AG04449 (cell line): ENCODE results near the gene ATXN1.

Experiments
- CTCF ChIA-PET: fragments of 350-600 bp; formaldehyde crosslinking; extraction: SDS; loops from one replicate; lab custom pipeline; 2021; ENCODE audit warnings: antibody characterized with exemption; lab: Yijun Ruan, JAX
- POLR2A ChIA-PET: fragments of 400-600, 350-600 bp; formaldehyde crosslinking; extraction: SDS; loops from one replicate; lab custom pipeline; 2020; ENCODE audit warnings: antibody characterized with exemption, inconsistent platforms; lab: Yijun Ruan, JAX
- DNase-seq: peaks from one replicate; pipeline ENCODE4 v3.0.0-alpha.2; 2010; ENCODE audit warnings: low read depth, low spot score
- H3K4me3 ChIP-seq: 2 replicates; pipeline ENCODE4 v1.5.1; 2011; ENCODE audit warnings: low read depth, mild to moderate bottlenecking, control low read depth, low read length
- TF ChIP-seq, protein P1 (sequence below): IDR thresholded peaks from one replicate; pipeline ENCODE4 v1.5.1; 2011; ENCODE audit warnings: mild to moderate bottlenecking, moderate library complexity, low read length, control low read depth, inconsistent platforms; ENCODE audit not compliant: insufficient read depth; ENCODE audit errors: missing control alignments

ATXN1 gene

DNA sequence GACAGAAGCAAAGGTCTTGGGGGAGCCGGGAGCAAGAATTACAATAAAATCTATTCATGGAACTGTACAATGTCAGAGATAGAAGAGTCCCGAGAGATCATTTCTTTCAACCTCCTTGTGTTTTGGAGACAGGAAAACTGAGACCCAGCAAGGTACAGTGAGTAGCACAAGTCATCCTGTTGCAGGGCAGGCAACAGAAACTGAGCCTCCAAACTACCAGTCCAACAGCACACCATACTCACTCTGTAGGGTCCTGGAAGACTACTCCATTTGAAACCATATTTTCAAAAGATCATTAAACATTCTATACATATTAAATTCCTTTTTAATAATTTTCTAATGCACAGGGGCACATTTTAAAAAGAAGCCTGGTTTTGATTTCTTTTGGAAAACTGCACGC lies 14.4 kb downstream of the ATXN1 start:
- TF ChIP-seq, protein P1, sequence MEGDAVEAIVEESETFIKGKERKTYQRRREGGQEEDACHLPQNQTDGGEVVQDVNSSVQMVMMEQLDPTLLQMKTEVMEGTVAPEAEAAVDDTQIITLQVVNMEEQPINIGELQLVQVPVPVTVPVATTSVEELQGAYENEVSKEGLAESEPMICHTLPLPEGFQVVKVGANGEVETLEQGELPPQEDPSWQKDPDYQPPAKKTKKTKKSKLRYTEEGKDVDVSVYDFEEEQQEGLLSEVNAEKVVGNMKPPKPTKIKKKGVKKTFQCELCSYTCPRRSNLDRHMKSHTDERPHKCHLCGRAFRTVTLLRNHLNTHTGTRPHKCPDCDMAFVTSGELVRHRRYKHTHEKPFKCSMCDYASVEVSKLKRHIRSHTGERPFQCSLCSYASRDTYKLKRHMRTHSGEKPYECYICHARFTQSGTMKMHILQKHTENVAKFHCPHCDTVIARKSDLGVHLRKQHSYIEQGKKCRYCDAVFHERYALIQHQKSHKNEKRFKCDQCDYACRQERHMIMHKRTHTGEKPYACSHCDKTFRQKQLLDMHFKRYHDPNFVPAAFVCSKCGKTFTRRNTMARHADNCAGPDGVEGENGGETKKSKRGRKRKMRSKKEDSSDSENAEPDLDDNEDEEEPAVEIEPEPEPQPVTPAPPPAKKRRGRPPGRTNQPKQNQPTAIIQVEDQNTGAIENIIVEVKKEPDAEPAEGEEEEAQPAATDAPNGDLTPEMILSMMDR: no peak
- CTCF ChIA-PET: interaction anchor here (0.7 to 5.0 kb wide), 7 partner anchors 11 to 460 kb away, joined by 3 to 35 read pairs (median 4); partner anchors contain the start of gene ATXN1
- no peak overlapping the region for H3K4me3 ChIP-seq
- POLR2A ChIA-PET: interaction anchor here (1.0 kb wide), 1 partner anchor 23 kb away, joined by 3 read pairs; no protein-coding TSS in a partner anchor
- DNase-seq: no peak

DNA sequence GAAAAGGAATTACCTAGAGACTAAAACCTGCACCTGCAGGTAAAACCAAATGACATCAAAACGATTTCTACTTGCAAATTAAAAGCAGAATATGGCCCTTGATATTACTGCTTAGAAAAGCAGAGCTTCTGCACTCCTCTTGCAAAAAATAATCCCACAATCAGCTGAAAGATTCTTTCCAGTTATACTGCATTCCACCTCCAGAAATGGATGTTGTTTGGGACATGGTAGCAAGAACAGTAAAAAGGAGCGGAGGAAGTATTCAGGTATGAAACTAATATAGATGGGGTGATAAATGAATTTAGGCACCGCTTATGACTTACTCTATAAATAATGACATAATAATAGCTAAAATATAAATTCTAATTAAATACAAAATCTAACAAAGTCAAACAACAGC lies 14.9 kb downstream of the ATXN1 start:
- TF ChIP-seq, protein P1: no peak
- no peak overlapping the region for H3K4me3 ChIP-seq
- ChIA-PET CTCF (interaction anchor here (1.2 to 5.0 kb wide), 3 partner anchors 12 to 339 kb away, joined by 5 to 35 read pairs (median 13); partner anchors contain the start of gene ATXN1), POLR2A (no interaction called here)
- no peak for DNase-seq

DNA sequence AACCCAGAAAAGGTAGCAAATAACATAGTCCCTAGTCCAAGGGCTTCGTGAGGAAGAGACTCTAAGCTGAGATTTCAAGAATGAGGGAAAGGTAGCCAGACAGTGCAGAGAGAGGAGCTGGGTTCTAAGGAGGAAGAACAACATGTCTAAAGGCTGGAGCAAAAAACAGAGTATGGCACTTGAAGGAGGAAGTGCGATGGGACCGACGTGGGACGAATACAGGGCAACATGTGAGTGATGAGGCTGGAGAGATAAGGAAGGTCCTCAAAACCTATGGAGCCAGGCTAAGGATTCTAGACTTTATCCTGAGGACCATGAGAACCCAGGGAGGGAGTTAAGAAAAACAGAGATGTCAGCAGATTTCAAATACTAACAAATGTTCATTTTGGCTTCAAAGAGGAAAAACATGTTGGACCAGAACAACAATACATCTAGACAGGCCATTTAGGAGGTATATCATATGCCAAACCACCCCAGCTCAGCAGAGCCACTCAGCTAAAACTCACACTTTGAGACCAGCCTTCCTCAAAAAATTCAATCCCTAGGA lies 17.5 kb downstream of the ATXN1 start:
- POLR2A ChIA-PET: no interaction called here
- CTCF ChIA-PET: interaction anchor here (0.8 to 2.2 kb wide), 2 partner anchors 20 to 233 kb away, joined by 4 to 7 read pairs; no protein-coding TSS in a partner anchor
- DNase-seq: no peak
- no peak overlapping the region for H3K4me3 ChIP-seq
- TF ChIP-seq, protein P1: no peak

DNA sequence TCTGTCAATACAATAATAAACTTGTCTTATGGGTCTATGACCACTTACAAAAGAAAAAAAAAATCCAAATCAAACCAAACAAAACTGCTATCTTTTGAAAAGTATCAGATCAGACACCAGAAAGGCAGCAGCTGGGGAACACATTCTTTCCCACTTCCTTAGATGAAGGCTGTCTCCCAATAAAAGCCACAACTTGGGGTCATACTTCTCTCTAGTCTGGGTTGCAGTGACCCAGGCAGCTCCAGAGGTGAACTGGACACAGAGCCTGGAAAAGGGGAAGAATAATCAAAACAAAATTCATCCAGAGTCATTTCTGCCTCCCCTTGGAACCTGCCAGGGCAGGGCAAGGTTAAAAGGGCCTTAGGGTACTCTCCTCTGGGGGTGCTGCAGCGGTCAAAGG lies 19.1 kb downstream of the ATXN1 start:
- TF ChIP-seq, protein P1: no peak
- no peak overlapping the region for H3K4me3 ChIP-seq
- CTCF ChIA-PET: interaction anchor here (1.2 to 2.5 kb wide), 2 partner anchors 11 to 17 kb away, joined by 3 to 6 read pairs; no protein-coding TSS in a partner anchor
- POLR2A ChIA-PET: interaction anchor here (1.9 to 4.5 kb wide), 2 partner anchors 16 to 20 kb away, joined by 6 to 21 read pairs; partner anchors contain the start of gene ATXN1
- no peak for DNase-seq

DNA sequence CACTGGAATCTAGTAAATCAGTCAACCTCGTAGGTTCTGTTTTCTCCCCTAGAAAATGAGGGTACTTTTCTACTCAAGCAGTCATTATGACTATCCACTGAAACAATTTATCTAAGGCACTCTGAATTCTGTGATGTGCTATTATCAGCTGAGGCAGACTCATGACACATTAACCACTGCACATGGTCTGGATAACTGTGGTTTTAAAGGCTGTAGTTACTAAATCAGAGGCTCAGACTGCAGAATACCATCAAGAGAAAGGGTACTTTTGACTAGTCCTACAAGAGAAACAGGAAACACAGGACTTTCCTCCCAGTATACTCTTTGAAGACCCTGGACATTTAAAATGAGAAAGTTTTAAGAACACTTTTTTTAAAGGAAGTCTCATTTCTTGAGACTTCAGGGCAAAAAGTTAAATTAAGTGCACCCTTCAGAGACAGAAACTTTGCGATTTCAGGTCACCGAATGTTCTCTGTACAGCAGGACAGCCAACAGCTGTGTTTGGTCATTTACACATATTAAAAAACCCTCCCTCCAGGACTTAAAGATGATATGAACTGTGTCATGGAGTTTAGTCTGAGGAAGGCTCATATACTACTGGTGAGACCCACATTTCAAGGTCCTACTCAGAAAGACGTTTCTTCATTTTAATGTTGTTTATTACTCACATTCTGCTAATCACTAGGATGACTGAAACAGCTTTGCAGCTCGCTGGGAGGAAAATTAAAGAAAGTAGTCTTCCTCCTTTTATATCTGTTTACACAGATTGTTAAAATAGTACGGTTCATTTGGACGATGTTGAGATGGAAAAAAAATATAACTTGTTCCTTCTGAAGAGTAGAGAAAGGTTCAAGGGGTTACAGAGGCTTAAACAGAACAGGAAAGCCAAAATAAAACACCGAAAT lies 19.9 kb downstream of the ATXN1 start:
- no peak overlapping the region; the same call in 1 of the 2 replicates for H3K4me3 ChIP-seq
- ChIA-PET POLR2A (interaction anchor here (0.6 to 4.5 kb wide), 4 partner anchors 10 to 21 kb away, joined by 6 to 21 read pairs (median 10); partner anchors contain the start of gene ATXN1), CTCF (interaction anchor here (1.2 to 5.3 kb wide), 4 partner anchors 10 to 23 kb away, joined by 3 to 25 read pairs (median 5); no protein-coding TSS in a partner anchor)
- peak; percentile 93 for DNase-seq
- TF ChIP-seq, protein P1: no peak

DNA sequence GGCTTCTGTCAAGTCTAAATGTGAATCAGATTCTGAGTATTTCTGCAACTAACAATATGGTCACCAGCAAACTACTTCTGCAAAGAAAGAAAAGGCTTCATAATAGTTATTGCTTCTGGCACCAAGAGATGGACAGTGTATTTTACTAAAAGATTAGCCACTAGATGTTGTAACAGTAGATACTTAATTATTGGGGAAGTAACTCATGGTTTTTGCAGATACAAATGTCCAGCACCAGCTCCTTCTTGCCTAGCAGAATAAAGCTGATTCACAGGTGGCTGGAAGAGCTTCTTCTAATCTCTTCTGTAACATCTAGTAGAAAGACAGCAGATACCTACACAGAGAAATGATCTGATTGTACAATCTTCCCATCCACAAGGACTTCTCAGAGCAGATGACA lies 21.2 kb downstream of the ATXN1 start:
- no peak for DNase-seq
- ChIA-PET CTCF (interaction anchor here (0.9 to 5.3 kb wide), 7 partner anchors 11 to 407 kb away, joined by 3 to 25 read pairs (median 4); no protein-coding TSS in a partner anchor), POLR2A (interaction anchor here (0.7 to 4.5 kb wide), 5 partner anchors 9 to 22 kb away, joined by 3 to 21 read pairs (median 7); partner anchors contain the start of gene ATXN1)
- no peak overlapping the region for H3K4me3 ChIP-seq
- TF ChIP-seq, protein P1: no peak
